IPS-18a (cell line): Measurements from ENCODE around the gene KRTAP12-2.
"Not testable (repeated sequence)": the region's sequence is repeated elsewhere in the genome, so short reads cannot be mapped to it uniquely, and the experiment has no call there.

Source experiments
- H3K27ac ChIP-seq: one replicate; pipeline ENCODE4 v1.5.1; 2013; ENCODE audit warnings: low read length
- H3K27me3 ChIP-seq: one replicate; pipeline ENCODE4 v1.6.1; 2013; ENCODE audit warnings: mild to moderate bottlenecking, low read length; ENCODE audit not compliant: control insufficient read depth, insufficient read depth
- H3K36me3 ChIP-seq: one replicate; pipeline ENCODE4 v1.6.1; 2013; ENCODE audit warnings: low read depth, low read length; ENCODE audit not compliant: control insufficient read depth
- H3K4me1 ChIP-seq: one replicate; pipeline ENCODE4 v1.6.1; 2013; ENCODE audit warnings: low read depth, low read length; ENCODE audit not compliant: control insufficient read depth
- H3K4me3 ChIP-seq: one replicate; pipeline ENCODE4 v1.5.1; 2013; ENCODE audit warnings: low read length
- H3K9ac ChIP-seq: one replicate; pipeline ENCODE4 v1.6.1; 2013; ENCODE audit warnings: mild to moderate bottlenecking, low read length, moderate library complexity
- H3K9me3 ChIP-seq: one replicate; pipeline ENCODE4 v1.6.1; 2013; ENCODE audit warnings: low read depth, low read length; ENCODE audit not compliant: control insufficient read depth

KRTAP12-2 gene

GRCh38 chr21:44671911-44672310, 5.2 kb upstream of the KRTAP12-2 start:
- no peaks in the 10 kb centered on the region for H3K4me1 ChIP-seq
- no peak overlapping the region for H3K9ac ChIP-seq
- no peaks in the 10 kb centered on the region for H3K36me3 ChIP-seq
- no peak overlapping the region for H3K27ac ChIP-seq
- no peak overlapping the region for H3K4me3 ChIP-seq
- peaks cover 4% of the 10 kb centered on the region for H3K9me3 ChIP-seq
- H3K27me3 ChIP-seq: no peaks in the 10 kb centered on the region

- no peaks in the 10 kb centered on the region for H3K36me3 ChIP-seq
- peaks cover 4% of the 10 kb centered on the region for H3K9me3 ChIP-seq
- H3K27me3 ChIP-seq: no peaks in the 10 kb centered on the region
- H3K4me1 ChIP-seq: no peaks in the 10 kb centered on the region
- H3K27ac ChIP-seq: no peak overlapping the region
- H3K4me3 ChIP-seq: no peak overlapping the region
- no peak overlapping the region for H3K9ac ChIP-seq
Measured at GRCh38 chr21:44670642-44671432, 4.1 kb upstream of the KRTAP12-2 start.

GRCh38 chr21:44667612-44668011, 885 bp upstream of the KRTAP12-2 start:
- no peak overlapping the region for H3K4me3 ChIP-seq
- H3K9me3 ChIP-seq: peaks cover 4% of the 10 kb centered on the region
- no peaks in the 10 kb centered on the region for H3K27me3 ChIP-seq
- H3K36me3 ChIP-seq: no peaks in the 10 kb centered on the region
- H3K9ac ChIP-seq: no peak overlapping the region
- H3K4me1 ChIP-seq: no peaks in the 10 kb centered on the region
- no peak overlapping the region for H3K27ac ChIP-seq

- Histone ChIP-seq H3K9ac (no peak overlapping the region), H3K36me3 (no peaks in the 10 kb centered on the region), H3K27me3 (no peaks in the 10 kb centered on the region), H3K4me3 (no peak overlapping the region), H3K4me1 (peaks cover 19% of the 10 kb centered on the region), H3K9me3 (peaks cover 4% of the 10 kb centered on the region), H3K27ac (no peak overlapping the region)
Measured at GRCh38 chr21:44664691-44665090, 2.0 kb downstream of the KRTAP12-2 start.

- H3K4me1 ChIP-seq: peaks cover 32% of the 10 kb centered on the region
- not testable (repeated sequence) for H3K27me3 ChIP-seq, H3K27ac ChIP-seq, H3K9me3 ChIP-seq, H3K36me3 ChIP-seq, H3K9ac ChIP-seq, H3K4me3 ChIP-seq
Measured at GRCh38 chr21:44661567-44661966, 5.2 kb downstream of the KRTAP12-2 start.

GRCh38 chr21:44658913-44659595, 7.7 kb downstream of the KRTAP12-2 start:
- Histone ChIP-seq H3K27ac (no peak overlapping the region), H3K27me3 (no peaks in the 10 kb centered on the region), H3K4me1 (peaks cover 32% of the 10 kb centered on the region), H3K9me3 (no peaks in the 10 kb centered on the region), H3K36me3 (no peaks in the 10 kb centered on the region), H3K4me3 (no peak overlapping the region), H3K9ac (no peak overlapping the region)

GRCh38 chr21:44658541-44658910, 8.2 kb downstream of the KRTAP12-2 start:
- Histone ChIP-seq H3K4me1 (peaks cover 32% of the 10 kb centered on the region), H3K27me3 (no peaks in the 10 kb centered on the region), H3K36me3 (no peaks in the 10 kb centered on the region), H3K27ac (no peak overlapping the region), H3K9me3 (no peaks in the 10 kb centered on the region), H3K9ac (no peak overlapping the region), H3K4me3 (no peak overlapping the region)

- Histone ChIP-seq H3K36me3 (no peaks in the 10 kb centered on the region), H3K9me3 (no peaks in the 10 kb centered on the region), H3K27me3 (no peaks in the 10 kb centered on the region), H3K4me3 (no peak within 1 kb of the TSS), H3K9ac (no peak within 1 kb of the TSS), H3K27ac (no peak within 1 kb of the TSS), H3K4me1 (peaks cover 32% of the 10 kb centered on the region)
Measured at GRCh38 chr21:44657635-44658540, 8.8 kb downstream of the KRTAP12-2 start, which contains the start of gene KRTAP12-3. Gene KRTAP12-3, plus strand, starts transcription at chr21:44657932. Its CDS starts 48 bp downstream, at chr21:44657980.

- Histone ChIP-seq H3K4me3 (no peak overlapping the region), H3K9me3 (no peaks in the 10 kb centered on the region), H3K36me3 (no peaks in the 10 kb centered on the region), H3K9ac (no peak overlapping the region), H3K27me3 (no peaks in the 10 kb centered on the region), H3K4me1 (peaks cover 27% of the 10 kb centered on the region), H3K27ac (no peak overlapping the region)
Measured at GRCh38 chr21:44656868-44657267, 9.9 kb downstream of the KRTAP12-2 start.

- H3K9me3 ChIP-seq: no peaks in the 10 kb centered on the region
- peaks cover 13% of the 10 kb centered on the region for H3K4me1 ChIP-seq
- no peaks in the 10 kb centered on the region for H3K27me3 ChIP-seq
- H3K9ac ChIP-seq: no peak within 1 kb of the TSS
- H3K36me3 ChIP-seq: no peaks in the 10 kb centered on the region
- no peak within 1 kb of the TSS for H3K4me3 ChIP-seq
- no peak within 1 kb of the TSS for H3K27ac ChIP-seq
Measured at GRCh38 chr21:44654576-44655175, 12.1 kb downstream of the KRTAP12-2 start, which contains the start of gene KRTAP12-4. Gene KRTAP12-4, minus strand, starts transcription at chr21:44654659. Its CDS starts 45 bp downstream, at chr21:44654614.
